Ascending aorta (tissue), 2 donors: ENCODE data around the gene RYR1. TPM values are rescaled to one million over a fixed set of nuclear protein-coding genes. Genes with fewer than 3 reads are reported as not detected.
"Not testable (repeated sequence)": the region's sequence is repeated elsewhere in the genome, so short reads cannot be mapped to it uniquely, and the experiment has no call there.

Experiments
- DNase-seq, 2 donors: peaks; one replicate each; pipeline ENCODE4 v3.0.0-alpha.2; 2019; ENCODE audit warnings: low spot score in 2 of 2
- H3K27ac ChIP-seq, 2 donors: fragments of 200-600 bp; sonication (generic); one replicate each; pipeline ENCODE4 v1.5.1; 2016 to 2017; ENCODE audit warnings: mild to moderate bottlenecking in 1 of 2
- H3K27me3 ChIP-seq: fragments of 200-600 bp; sonication (generic); one replicate; pipeline ENCODE4 v1.5.1; 2017
- H3K36me3 ChIP-seq, 2 donors: fragments of 200-600 bp; sonication (generic); one replicate each; pipeline ENCODE4 v1.5.1; 2016
- H3K4me1 ChIP-seq, 2 donors: fragments of 200-600 bp; sonication (generic); one replicate each; pipeline ENCODE4 v1.5.1; 2016 to 2017; ENCODE audit warnings: mild to moderate bottlenecking in 1 of 2
- H3K4me3 ChIP-seq, 2 donors: fragments of 200-600 bp; sonication (generic); one replicate each; pipeline ENCODE4 v1.5.1; 2016 to 2017; ENCODE audit warnings: mild to moderate bottlenecking in 1 of 2
- H3K9me3 ChIP-seq, 2 donors: fragments of 200-600 bp; sonication (generic); one replicate each; pipeline ENCODE4 v1.5.1; 2016
- intact Hi-C: fragments of 100-400 bp; cut with DNase I; formaldehyde crosslinking; loops from one replicate; pipeline ENCODE4 v1.15.1; 2023
- total RNA-seq: library from RNA; depleted of rRNA; stranded (reverse); fragments of >200 nt; gene quantifications from one replicate; pipeline ENCODE4 v1.1.0, GENCODE V29; 2016
- TF ChIP-seq, protein P1 (sequence below), 3 experiments: fragments of 200-600 bp in 2 of 3; fragments of 450-650 bp in 1 of 3; sonication (generic) in 2 of 3; IDR thresholded peaks; one replicate each; pipeline ENCODE4 v1.5.1; 2016 to 2019; ENCODE audit warnings: antibody characterized with exemption in 3 of 3, mild to moderate bottlenecking in 1 of 3, moderate library complexity in 1 of 3

RYR1 gene
- total RNA-seq, 1 donor from 2014 or later: 1.5 TPM

- Histone ChIP-seq H3K27me3 (no peaks in the 10 kb centered on the region), H3K9me3 (peaks cover 4 to 8% of the 10 kb centered on the region in 2 donors), H3K36me3 (no peaks in the 10 kb centered on the region), H3K4me1 (no peaks in the 10 kb centered on the region), H3K27ac (no peak overlapping the region), H3K4me3 (no peak overlapping the region)
- intact Hi-C loops: no loop called here
- no peak for DNase-seq
- TF ChIP-seq, protein P1, sequence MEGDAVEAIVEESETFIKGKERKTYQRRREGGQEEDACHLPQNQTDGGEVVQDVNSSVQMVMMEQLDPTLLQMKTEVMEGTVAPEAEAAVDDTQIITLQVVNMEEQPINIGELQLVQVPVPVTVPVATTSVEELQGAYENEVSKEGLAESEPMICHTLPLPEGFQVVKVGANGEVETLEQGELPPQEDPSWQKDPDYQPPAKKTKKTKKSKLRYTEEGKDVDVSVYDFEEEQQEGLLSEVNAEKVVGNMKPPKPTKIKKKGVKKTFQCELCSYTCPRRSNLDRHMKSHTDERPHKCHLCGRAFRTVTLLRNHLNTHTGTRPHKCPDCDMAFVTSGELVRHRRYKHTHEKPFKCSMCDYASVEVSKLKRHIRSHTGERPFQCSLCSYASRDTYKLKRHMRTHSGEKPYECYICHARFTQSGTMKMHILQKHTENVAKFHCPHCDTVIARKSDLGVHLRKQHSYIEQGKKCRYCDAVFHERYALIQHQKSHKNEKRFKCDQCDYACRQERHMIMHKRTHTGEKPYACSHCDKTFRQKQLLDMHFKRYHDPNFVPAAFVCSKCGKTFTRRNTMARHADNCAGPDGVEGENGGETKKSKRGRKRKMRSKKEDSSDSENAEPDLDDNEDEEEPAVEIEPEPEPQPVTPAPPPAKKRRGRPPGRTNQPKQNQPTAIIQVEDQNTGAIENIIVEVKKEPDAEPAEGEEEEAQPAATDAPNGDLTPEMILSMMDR (IDR thresholded peaks at IDR 0.05): no peak
These were observed 55.4 kb downstream of the RYR1 start for GRCh38 chr19:38488776-38489481.

DNA sequence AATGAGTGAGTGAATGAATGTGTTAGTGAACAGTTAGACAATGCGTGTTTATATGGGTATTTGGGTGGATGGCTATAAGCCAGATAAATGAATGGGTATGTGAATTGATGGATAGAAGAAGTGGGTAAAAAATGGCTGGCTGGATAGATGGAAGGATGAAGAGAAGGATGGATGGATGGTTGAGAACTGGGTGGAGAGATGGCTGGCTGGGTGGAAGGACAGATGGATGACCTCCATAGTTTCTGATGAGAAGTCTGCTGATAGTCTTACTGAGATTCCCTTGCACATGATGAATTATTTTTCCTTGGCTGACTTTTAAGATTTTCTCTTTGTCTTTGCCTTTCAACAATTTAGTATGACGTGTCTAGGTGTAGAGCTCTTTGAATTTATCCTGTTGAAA is 57.4 kb downstream of the RYR1 start:
- TF ChIP-seq, protein P1 (IDR thresholded peaks at IDR 0.05): no peak
- H3K9me3 ChIP-seq: peaks cover 4 to 8% of the 10 kb centered on the region in 2 donors
- no peaks in the 10 kb centered on the region for H3K36me3 ChIP-seq
- H3K27me3 ChIP-seq: no peaks in the 10 kb centered on the region
- no peak overlapping the region for H3K4me3 ChIP-seq
- DNase-seq: no peak
- intact Hi-C loops: no loop called here
- H3K27ac ChIP-seq: no peak overlapping the region
- H3K4me1 ChIP-seq: no peaks in the 10 kb centered on the region

DNA sequence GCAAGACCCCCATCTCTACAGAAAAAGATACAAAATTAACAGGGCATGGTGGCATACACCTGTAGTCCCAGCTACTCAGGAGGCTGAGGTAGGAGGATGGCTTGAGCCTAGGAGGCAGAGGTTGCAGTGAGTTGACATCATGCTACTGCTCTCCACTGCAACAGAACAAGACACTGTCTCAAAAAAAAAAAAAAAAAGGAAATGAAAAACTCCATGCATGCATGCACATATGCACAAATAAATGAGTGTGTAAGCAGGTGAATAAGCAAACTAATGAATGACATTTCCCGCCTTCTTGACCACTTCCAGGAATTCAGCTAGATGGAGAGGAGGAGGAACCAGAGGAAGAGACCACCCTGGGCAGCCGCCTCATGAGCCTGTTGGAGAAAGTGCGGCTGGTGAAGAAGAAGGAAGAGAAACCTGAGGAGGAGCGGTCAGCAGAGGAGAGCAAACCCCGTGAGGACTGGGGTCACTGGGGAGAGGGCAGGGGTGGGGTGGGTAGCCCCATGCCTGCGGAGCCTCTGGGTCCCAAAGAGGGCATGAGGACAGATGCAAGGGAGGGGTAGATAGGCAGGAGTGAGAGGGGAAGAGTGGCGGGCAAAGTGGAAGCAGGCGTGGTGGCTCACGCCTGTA is 58.8 kb downstream of the RYR1 start:
- H3K9me3 ChIP-seq: peaks cover 4 to 8% of the 10 kb centered on the region in 2 donors
- TF ChIP-seq, protein P1 (IDR thresholded peaks at IDR 0.05): no peak
- H3K27ac ChIP-seq: no peak overlapping the region
- H3K27me3 ChIP-seq: no peaks in the 10 kb centered on the region
- intact Hi-C loops: no loop called here
- no peaks in the 10 kb centered on the region for H3K4me1 ChIP-seq
- no peak for DNase-seq
- no peaks in the 10 kb centered on the region for H3K36me3 ChIP-seq
- H3K4me3 ChIP-seq: no peak overlapping the region

GRCh38 chr19:38494379-38494778 is 60.9 kb downstream of the RYR1 start:
- Histone ChIP-seq H3K27ac (no peak overlapping the region), H3K4me1 (no peaks in the 10 kb centered on the region), H3K4me3 (no peak overlapping the region), H3K9me3 (peaks cover 4 to 8% of the 10 kb centered on the region in 2 donors), H3K27me3 (no peaks in the 10 kb centered on the region), H3K36me3 (no peaks in the 10 kb centered on the region)
- TF ChIP-seq, protein P1 (IDR thresholded peaks at IDR 0.05): no peak
- DNase-seq: no peak
- intact Hi-C loops: no loop called here

DNA sequence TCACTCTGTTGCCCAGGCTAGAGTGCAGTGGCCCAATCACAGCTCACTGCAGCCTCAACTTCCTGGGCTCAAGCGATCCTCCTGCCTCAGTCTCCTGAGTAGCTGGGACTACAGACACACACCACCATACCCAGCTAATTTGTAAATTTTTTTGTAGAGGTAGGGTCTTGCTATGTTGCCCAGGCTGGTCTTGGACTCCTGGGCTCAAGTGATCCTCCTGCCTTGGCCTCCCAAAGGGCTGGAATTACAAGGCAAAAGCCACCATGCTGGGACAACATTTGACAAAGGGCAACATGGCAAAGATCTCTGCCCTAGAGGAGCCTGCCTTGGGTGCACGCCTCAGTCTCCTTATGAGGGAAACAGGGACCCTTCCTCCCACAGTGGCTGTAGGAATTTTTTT is 61.9 kb downstream of the RYR1 start:
- H3K27me3 ChIP-seq, H3K36me3 ChIP-seq, H3K4me1 ChIP-seq, H3K9me3 ChIP-seq, DNase-seq, H3K4me3 ChIP-seq, intact Hi-C loops, H3K27ac ChIP-seq: not testable (repeated sequence)

- Histone ChIP-seq H3K27me3 (no peaks in the 10 kb centered on the region), H3K4me3 (no peak overlapping the region), H3K9me3 (peaks cover 4 to 5% of the 10 kb centered on the region in 2 donors), H3K4me1 (no peaks in the 10 kb centered on the region), H3K27ac (no peak overlapping the region), H3K36me3 (no peaks in the 10 kb centered on the region)
- intact Hi-C loops: no loop called here
- DNase-seq: no peak
- TF ChIP-seq, protein P1 (IDR thresholded peaks at IDR 0.05): no peak
These were observed 62.6 kb downstream of the RYR1 start for GRCh38 chr19:38496116-38496515.
